ENCODE results near the gene CEP170B. TPM values are rescaled to one million over a fixed set of nuclear protein-coding genes. Genes with fewer than 3 reads are reported as not detected.

Gene CEP170B
- total and polyA plus RNA-seq, 2 of the 13 experiments (the other 11 are each of a cell fraction or from before 2014, with no cell fraction given) = 4.3 to 8.8 TPM

DNA sequence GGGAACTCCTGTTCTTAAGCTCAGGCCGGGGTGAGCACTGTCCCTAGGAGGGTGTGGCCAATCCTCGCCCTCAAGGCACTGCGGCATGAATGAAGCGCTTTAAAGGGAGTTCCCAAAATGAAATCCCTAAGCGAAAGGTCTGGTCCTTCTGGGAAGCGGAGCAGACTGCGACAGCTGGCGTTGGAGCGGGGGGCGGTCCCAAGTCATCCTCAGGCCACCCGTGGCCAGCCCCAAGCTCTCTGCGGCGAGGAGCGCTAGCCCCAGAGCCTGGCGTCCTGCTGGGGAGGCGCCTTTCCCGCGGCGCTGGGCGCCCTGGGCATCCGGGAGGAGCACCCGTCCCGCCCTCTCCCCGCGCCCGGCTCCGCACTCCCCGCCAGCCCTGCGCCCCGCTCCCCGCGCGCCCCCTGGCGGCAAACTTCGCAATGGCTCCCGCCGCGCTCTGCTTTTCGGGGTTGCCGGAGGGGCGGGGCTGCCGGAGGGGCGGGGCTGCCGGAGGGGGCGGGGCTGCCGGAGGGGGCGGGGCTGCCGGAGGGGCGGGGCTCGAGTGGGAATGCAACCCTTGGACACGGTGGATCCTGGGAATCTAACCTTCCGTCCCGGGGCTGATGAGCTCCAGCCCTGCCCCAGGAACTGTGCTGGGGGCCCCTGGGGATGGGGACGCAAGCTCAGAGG, 38.7 kb upstream of the CEP170B start (continued):
- 0 out of 2 replicates have a peak, but pooled peaks have one; percentile 41 for TF ChIP-seq ZMAT3 (CRISPR knock-in tag; conservative IDR thresholded peaks at IDR 0.05)
- TF ChIP-seq, protein P1, sequence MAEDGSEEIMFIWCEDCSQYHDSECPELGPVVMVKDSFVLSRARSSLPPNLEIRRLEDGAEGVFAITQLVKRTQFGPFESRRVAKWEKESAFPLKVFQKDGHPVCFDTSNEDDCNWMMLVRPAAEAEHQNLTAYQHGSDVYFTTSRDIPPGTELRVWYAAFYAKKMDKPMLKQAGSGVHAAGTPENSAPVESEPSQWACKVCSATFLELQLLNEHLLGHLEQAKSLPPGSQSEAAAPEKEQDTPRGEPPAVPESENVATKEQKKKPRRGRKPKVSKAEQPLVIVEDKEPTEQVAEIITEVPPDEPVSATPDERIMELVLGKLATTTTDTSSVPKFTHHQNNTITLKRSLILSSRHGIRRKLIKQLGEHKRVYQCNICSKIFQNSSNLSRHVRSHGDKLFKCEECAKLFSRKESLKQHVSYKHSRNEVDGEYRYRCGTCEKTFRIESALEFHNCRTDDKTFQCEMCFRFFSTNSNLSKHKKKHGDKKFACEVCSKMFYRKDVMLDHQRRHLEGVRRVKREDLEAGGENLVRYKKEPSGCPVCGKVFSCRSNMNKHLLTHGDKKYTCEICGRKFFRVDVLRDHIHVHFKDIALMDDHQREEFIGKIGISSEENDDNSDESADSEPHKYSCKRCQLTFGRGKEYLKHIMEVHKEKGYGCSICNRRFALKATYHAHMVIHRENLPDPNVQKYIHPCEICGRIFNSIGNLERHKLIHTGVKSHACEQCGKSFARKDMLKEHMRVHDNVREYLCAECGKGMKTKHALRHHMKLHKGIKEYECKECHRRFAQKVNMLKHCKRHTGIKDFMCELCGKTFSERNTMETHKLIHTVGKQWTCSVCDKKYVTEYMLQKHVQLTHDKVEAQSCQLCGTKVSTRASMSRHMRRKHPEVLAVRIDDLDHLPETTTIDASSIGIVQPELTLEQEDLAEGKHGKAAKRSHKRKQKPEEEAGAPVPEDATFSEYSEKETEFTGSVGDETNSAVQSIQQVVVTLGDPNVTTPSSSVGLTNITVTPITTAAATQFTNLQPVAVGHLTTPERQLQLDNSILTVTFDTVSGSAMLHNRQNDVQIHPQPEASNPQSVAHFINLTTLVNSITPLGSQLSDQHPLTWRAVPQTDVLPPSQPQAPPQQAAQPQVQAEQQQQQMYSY (CRISPR knock-in tag; IDR thresholded peaks at IDR 0.05) = no peak
- no peak for TF ChIP-seq FOSL2 (CRISPR knock-in tag; IDR thresholded peaks at IDR 0.05)
- TF ChIP-seq, protein P2, sequence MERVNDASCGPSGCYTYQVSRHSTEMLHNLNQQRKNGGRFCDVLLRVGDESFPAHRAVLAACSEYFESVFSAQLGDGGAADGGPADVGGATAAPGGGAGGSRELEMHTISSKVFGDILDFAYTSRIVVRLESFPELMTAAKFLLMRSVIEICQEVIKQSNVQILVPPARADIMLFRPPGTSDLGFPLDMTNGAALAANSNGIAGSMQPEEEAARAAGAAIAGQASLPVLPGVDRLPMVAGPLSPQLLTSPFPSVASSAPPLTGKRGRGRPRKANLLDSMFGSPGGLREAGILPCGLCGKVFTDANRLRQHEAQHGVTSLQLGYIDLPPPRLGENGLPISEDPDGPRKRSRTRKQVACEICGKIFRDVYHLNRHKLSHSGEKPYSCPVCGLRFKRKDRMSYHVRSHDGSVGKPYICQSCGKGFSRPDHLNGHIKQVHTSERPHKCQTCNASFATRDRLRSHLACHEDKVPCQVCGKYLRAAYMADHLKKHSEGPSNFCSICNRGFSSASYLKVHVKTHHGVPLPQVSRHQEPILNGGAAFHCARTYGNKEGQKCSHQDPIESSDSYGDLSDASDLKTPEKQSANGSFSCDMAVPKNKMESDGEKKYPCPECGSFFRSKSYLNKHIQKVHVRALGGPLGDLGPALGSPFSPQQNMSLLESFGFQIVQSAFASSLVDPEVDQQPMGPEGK (CRISPR knock-in tag; IDR thresholded peaks at IDR 0.05) = peak; percentile 71
- TF ChIP-seq, protein P3, sequence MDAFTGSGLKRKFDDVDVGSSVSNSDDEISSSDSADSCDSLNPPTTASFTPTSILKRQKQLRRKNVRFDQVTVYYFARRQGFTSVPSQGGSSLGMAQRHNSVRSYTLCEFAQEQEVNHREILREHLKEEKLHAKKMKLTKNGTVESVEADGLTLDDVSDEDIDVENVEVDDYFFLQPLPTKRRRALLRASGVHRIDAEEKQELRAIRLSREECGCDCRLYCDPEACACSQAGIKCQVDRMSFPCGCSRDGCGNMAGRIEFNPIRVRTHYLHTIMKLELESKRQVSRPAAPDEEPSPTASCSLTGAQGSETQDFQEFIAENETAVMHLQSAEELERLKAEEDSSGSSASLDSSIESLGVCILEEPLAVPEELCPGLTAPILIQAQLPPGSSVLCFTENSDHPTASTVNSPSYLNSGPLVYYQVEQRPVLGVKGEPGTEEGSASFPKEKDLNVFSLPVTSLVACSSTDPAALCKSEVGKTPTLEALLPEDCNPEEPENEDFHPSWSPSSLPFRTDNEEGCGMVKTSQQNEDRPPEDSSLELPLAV (CRISPR knock-in tag; conservative IDR thresholded peaks at IDR 0.05; ENCODE audit: low read depth) = no peak
- no peak for TF ChIP-seq MEF2D (CRISPR knock-in tag; IDR thresholded peaks at IDR 0.05)
- TF ChIP-seq, protein P4, sequence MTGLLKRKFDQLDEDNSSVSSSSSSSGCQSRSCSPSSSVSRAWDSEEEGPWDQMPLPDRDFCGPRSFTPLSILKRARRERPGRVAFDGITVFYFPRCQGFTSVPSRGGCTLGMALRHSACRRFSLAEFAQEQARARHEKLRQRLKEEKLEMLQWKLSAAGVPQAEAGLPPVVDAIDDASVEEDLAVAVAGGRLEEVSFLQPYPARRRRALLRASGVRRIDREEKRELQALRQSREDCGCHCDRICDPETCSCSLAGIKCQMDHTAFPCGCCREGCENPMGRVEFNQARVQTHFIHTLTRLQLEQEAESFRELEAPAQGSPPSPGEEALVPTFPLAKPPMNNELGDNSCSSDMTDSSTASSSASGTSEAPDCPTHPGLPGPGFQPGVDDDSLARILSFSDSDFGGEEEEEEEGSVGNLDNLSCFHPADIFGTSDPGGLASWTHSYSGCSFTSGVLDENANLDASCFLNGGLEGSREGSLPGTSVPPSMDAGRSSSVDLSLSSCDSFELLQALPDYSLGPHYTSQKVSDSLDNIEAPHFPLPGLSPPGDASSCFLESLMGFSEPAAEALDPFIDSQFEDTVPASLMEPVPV (CRISPR knock-in tag; IDR thresholded peaks at IDR 0.05) = no peak
- TF ChIP-seq, protein P5, sequence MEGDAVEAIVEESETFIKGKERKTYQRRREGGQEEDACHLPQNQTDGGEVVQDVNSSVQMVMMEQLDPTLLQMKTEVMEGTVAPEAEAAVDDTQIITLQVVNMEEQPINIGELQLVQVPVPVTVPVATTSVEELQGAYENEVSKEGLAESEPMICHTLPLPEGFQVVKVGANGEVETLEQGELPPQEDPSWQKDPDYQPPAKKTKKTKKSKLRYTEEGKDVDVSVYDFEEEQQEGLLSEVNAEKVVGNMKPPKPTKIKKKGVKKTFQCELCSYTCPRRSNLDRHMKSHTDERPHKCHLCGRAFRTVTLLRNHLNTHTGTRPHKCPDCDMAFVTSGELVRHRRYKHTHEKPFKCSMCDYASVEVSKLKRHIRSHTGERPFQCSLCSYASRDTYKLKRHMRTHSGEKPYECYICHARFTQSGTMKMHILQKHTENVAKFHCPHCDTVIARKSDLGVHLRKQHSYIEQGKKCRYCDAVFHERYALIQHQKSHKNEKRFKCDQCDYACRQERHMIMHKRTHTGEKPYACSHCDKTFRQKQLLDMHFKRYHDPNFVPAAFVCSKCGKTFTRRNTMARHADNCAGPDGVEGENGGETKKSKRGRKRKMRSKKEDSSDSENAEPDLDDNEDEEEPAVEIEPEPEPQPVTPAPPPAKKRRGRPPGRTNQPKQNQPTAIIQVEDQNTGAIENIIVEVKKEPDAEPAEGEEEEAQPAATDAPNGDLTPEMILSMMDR (CRISPR knock-in tag; IDR thresholded peaks at IDR 0.05) = peak; percentile 83
- no peak for TF ChIP-seq KDM1A (CRISPR knock-in tag; IDR thresholded peaks at IDR 0.05)
- no peak for TF ChIP-seq ZFYVE20 (CRISPR knock-in tag; IDR thresholded peaks at IDR 0.05; ENCODE audit: borderline replicate concordance, low read depth)
- TF ChIP-seq SP2 (CRISPR knock-in tag; IDR thresholded peaks at IDR 0.05) = no peak
- TF ChIP-seq CEBPG (CRISPR knock-in tag; IDR thresholded peaks at IDR 0.05) = no peak
- TF ChIP-seq, protein P6, sequence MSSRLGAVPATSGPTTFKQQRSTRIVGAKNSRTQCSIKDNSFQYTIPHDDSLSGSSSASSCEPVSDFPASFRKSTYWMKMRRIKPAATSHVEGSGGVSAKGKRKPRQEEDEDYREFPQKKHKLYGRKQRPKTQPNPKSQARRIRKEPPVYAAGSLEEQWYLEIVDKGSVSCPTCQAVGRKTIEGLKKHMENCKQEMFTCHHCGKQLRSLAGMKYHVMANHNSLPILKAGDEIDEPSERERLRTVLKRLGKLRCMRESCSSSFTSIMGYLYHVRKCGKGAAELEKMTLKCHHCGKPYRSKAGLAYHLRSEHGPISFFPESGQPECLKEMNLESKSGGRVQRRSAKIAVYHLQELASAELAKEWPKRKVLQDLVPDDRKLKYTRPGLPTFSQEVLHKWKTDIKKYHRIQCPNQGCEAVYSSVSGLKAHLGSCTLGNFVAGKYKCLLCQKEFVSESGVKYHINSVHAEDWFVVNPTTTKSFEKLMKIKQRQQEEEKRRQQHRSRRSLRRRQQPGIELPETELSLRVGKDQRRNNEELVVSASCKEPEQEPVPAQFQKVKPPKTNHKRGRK (CRISPR knock-in tag; IDR thresholded peaks at IDR 0.05) = no peak
- no peak for TF ChIP-seq HNRNPK (IDR thresholded peaks at IDR 0.05; ENCODE audit: low read depth, low read length, poor library complexity, severe bottlenecking)
- no peak for TF ChIP-seq JDP2 (CRISPR knock-in tag; IDR thresholded peaks at IDR 0.05; ENCODE audit: borderline replicate concordance)
